Femur (tissue), 1 donor: ENCODE data around the gene IDH3A.

Experiments used
- DNase-seq: peaks from one replicate; pipeline ENCODE4 v3.0.0-alpha.2; 2017

IDH3A gene

GRCh38 chr15:78149068-78149804 lies at the start of gene IDH3A:
Gene IDH3A (plus strand): TSS chr15:78149362. CDS start chr15:78149404, 42 bp downstream.
- peak; percentile 100 for DNase-seq

- no peak for DNase-seq
Observed at GRCh38 chr15:78100886-78101285, 48.3 kb upstream of the IDH3A start.

- DNase-seq: peak; percentile 17
Observed at GRCh38 chr15:78101423-78102105, 47.6 kb upstream of the IDH3A start.

GRCh38 chr15:78102211-78102610 lies 47.0 kb upstream of the IDH3A start:
- no peak for DNase-seq

- peak; percentile 12 for DNase-seq
Observed at GRCh38 chr15:78102741-78103140, 46.4 kb upstream of the IDH3A start.

- DNase-seq: no peak
Observed at GRCh38 chr15:78103406-78104118, 45.6 kb upstream of the IDH3A start.

GRCh38 chr15:78104119-78104479 lies 45.1 kb upstream of the IDH3A start:
- DNase-seq: peak; percentile 32

- peak; percentile 10 for DNase-seq
Observed at GRCh38 chr15:78104566-78105475, 44.3 kb upstream of the IDH3A start.

GRCh38 chr15:78105476-78106241 lies 43.5 kb upstream of the IDH3A start:
- DNase-seq: peak; percentile 16

- peak; percentile 13 for DNase-seq
Observed at GRCh38 chr15:78107471-78107870, 41.7 kb upstream of the IDH3A start.

- DNase-seq: peak; percentile 85
Observed at GRCh38 chr15:78108300-78109084, 40.7 kb upstream of the IDH3A start.

GRCh38 chr15:78109156-78109555 lies 40.0 kb upstream of the IDH3A start:
- peak; percentile 13 for DNase-seq

GRCh38 chr15:78110096-78110495 lies 39.1 kb upstream of the IDH3A start:
- DNase-seq: peak; percentile 11

GRCh38 chr15:78110916-78111475 lies 38.2 kb upstream of the IDH3A start:
- DNase-seq: no peak

GRCh38 chr15:78111788-78112187 lies 37.4 kb upstream of the IDH3A start:
- DNase-seq: no peak

- DNase-seq: no peak
Observed at GRCh38 chr15:78112551-78112950, 36.6 kb upstream of the IDH3A start.

GRCh38 chr15:78120523-78120922 lies 28.6 kb upstream of the IDH3A start:
- DNase-seq: no peak

GRCh38 chr15:78125267-78125666 lies 23.9 kb upstream of the IDH3A start:
- DNase-seq: no peak

- no peak for DNase-seq
Observed at GRCh38 chr15:78127882-78128281, 21.3 kb upstream of the IDH3A start.

- no peak for DNase-seq
Observed at GRCh38 chr15:78129077-78129750, 19.9 kb upstream of the IDH3A start.
